HepG2 (cell line): ENCODE measurements around the gene SPECC1L. TPM values are rescaled to one million over a fixed set of nuclear protein-coding genes. Genes with fewer than 3 reads are reported as not detected.

ENCODE experiments used
- ATAC-seq: fragments of 200-7000 bp; cut with Tn5 transposase; 3 replicates; pipeline ENCODE4 v1.9.1; 2020; ENCODE audit warnings: mild to moderate bottlenecking, moderate library complexity
- BruUV-seq: library from RNA; stranded (reverse); fragments of 400-500 nt; replicated peaks from 2 replicates; lab custom pipeline; 2021; lab: Mats Ljungman, UMichigan
- CTCF ChIA-PET: fragments of 300-600 bp; formaldehyde crosslinking; extraction: SDS; loops from one replicate; lab custom pipeline; 2021; ENCODE audit warnings: low total read pairs, inconsistent platforms, low intra/inter-chr PET ratio; lab: Yijun Ruan, JAX
- POLR2A ChIA-PET: fragments of 350-600 bp; sonication (Branson Sonifier 250); formaldehyde crosslinking; loops from one replicate; lab custom pipeline; 2020; ENCODE audit warnings: antibody characterized with exemption, inconsistent platforms; lab: Yijun Ruan, JAX
- DNase-seq: peaks from one replicate; pipeline ENCODE4 v3.0.0-alpha.2; 2015; ENCODE audit warnings: low spot score
- FAIRE-seq: peaks from 3 replicates; lab custom pipeline; 2011; peaks lifted over from hg19 to GRCh38; lab: Jason Lieb, UNC
- H2AFZ ChIP-seq: one replicate; pipeline ENCODE4 v1.6.1; 2011; ENCODE audit warnings: low read length, inconsistent platforms
- H3K27ac ChIP-seq: fragments of 300-600 bp; 3 replicates; pipeline ENCODE4 v1.8.0; 2011; ENCODE audit warnings: mixed run types, mild to moderate bottlenecking, mixed read lengths, low read length, inconsistent platforms; ENCODE audit not compliant: insufficient read depth; ENCODE audit errors: extremely low read length
- H3K27me3 ChIP-seq, 2 experiments: fragments of 200-600 bp in 1 of 2; 2 replicates in 1 of 2; 3 replicates in 1 of 2; pipeline versions ENCODE4 v1.6.0 to v1.8.0; 2011; ENCODE audit warnings: low read length in 2 of 2, mild to moderate bottlenecking in 2 of 2, moderate library complexity in 2 of 2, inconsistent platforms in 1 of 2; ENCODE audit not compliant: insufficient read depth in 2 of 2, control insufficient read depth in 1 of 2
- H3K36me3 ChIP-seq, 2 experiments: fragments of 200-600 bp in 1 of 2; replicated peaks in 1 of 2; 2 replicates in 1 of 2; 3 replicates in 1 of 2; pipeline versions ENCODE4 v1.5.1 to v1.8.0; 2011; ENCODE audit warnings: low read length in 2 of 2, inconsistent platforms in 1 of 2; ENCODE audit not compliant: insufficient read depth in 2 of 2, control insufficient read depth in 1 of 2
- H3K4me1 ChIP-seq: 2 replicates; pipeline ENCODE4 v1.5.1; 2012; ENCODE audit warnings: low read length, inconsistent platforms; ENCODE audit not compliant: insufficient read depth
- H3K4me2 ChIP-seq: 2 replicates; pipeline ENCODE4 v1.6.0; 2011; ENCODE audit warnings: low read depth, low read length, inconsistent platforms
- H3K4me3 ChIP-seq, 3 experiments: fragments of 200-600 bp in 1 of 3; sonication (generic), shearing (Covaris generic) in 1 of 3; replicated peaks in 1 of 3; 2 replicates each; pipeline ENCODE4 v1.5.1; 2011 to 2016; ENCODE audit warnings: low read length in 3 of 3, inconsistent platforms in 2 of 3, low read depth in 2 of 3, mild to moderate bottlenecking in 2 of 3, control low read depth in 1 of 3, mixed read lengths in 1 of 3; ENCODE audit not compliant: insufficient read depth in 1 of 3
- H3K79me2 ChIP-seq: one replicate; pipeline ENCODE4 v1.6.1; 2011; ENCODE audit warnings: low read length, inconsistent platforms; ENCODE audit not compliant: insufficient read depth
- H3K9ac ChIP-seq: 2 replicates; pipeline ENCODE4 v1.6.0; 2011; ENCODE audit warnings: mild to moderate bottlenecking, low read depth, low read length, inconsistent platforms; ENCODE audit not compliant: insufficient read depth
- H3K9me3 ChIP-seq: 2 replicates; pipeline ENCODE4 v1.5.1; 2012; ENCODE audit warnings: mild to moderate bottlenecking, low read length
- H4K20me1 ChIP-seq: 2 replicates; pipeline ENCODE4 v1.6.0; 2011; ENCODE audit warnings: inconsistent platforms, mild to moderate bottlenecking, low read length, moderate library complexity; ENCODE audit not compliant: insufficient read depth
- AHDC1 ChIP-seq: sonication (generic); formaldehyde crosslinking; IDR thresholded peaks from 2 replicates; pipeline ENCODE4 v1.5.1; 2020; ENCODE audit warnings: mild to moderate bottlenecking, missing genetic modification reagents, borderline replicate concordance
- KDM3A ChIP-seq: IDR thresholded peaks from 2 replicates; pipeline ENCODE4 v1.6.1; 2018; ENCODE audit warnings: low read depth, missing compliant biosample characterization
- ZNF710 ChIP-seq: sonication (generic); formaldehyde crosslinking; IDR thresholded peaks from 2 replicates; pipeline ENCODE4 v1.5.0; 2020; ENCODE audit warnings: mild to moderate bottlenecking, missing genetic modification reagents, borderline replicate concordance
- WGBS: methylation state at CpG from one replicate; pipeline ENCODE4 v1.1.6; 2017; ENCODE audit warnings: low lambda C conversion rate; 5-methylcytosine and 5-hydroxymethylcytosine counted together
- in situ Hi-C: cut with HindIII; loops from 2 replicates; pipeline ENCODE4 v1.10.0; 2017; ENCODE audit warnings: low pct_unique_long_range_greater_than_20kb; ENCODE audit not compliant: extremely low pct_ligation_motif_present
- intact Hi-C: fragments of 100-400 bp; cut with micrococcal nuclease; formaldehyde crosslinking; loops from one replicate; pipeline ENCODE4 v1.10.0; 2022; ENCODE audit not compliant: unreplicated experiment
- polyA plus RNA-seq, 8 experiments: library from polyadenylated mRNA; depleted of rRNA in 3 of 8; stranded (reverse) in 7 of 8; unstranded in 1 of 8; fragments of >200 nt; fragmentation: Illumina TruSeq in 4 of 8; extraction: Trizol in 4 of 8; gene quantifications; 2 replicates each; pipeline versions ENCODE4 v1.2.1 to v1.2.3, GENCODE V29; 2011 to 2016; ENCODE audit warnings: low read depth in 4 of 8, missing spikeins in 1 of 8, mixed read lengths in 1 of 8; ENCODE audit not compliant: insufficient read depth in 1 of 8
- total RNA-seq, 5 experiments: library from RNA; depleted of rRNA; stranded (reverse); fragments of >200 nt; fragmentation: Illumina TruSeq; extraction: Trizol; gene quantifications; 2 replicates each; pipeline ENCODE4 v1.2.3, GENCODE V29; 2016; ENCODE audit warnings: low read depth in 1 of 5

The SPECC1L gene
- total and polyA plus RNA-seq, 2 of the 13 experiments (the other 11 are each of a cell fraction or from before 2014, with no cell fraction given): 14.1 to 30.3 TPM

GRCh38 chr22:24407884-24408283 lies 137.3 kb downstream of the SPECC1L start:
- Histone ChIP-seq H3K4me3 (no peak overlapping the region), H3K27ac (no peak overlapping the region), H2AFZ (no peak overlapping the region), H3K4me2 (no peak overlapping the region), H3K9ac (no peak overlapping the region), H3K4me1 (no peaks in the 10 kb centered on the region), H4K20me1 (no peaks in the 10 kb centered on the region), H3K79me2 (no peaks in the 10 kb centered on the region), H3K36me3 (peaks cover 15 to 55% of the 10 kb centered on the region in 2 experiments), H3K9me3 (no peaks in the 10 kb centered on the region), H3K27me3 (no peaks in the 10 kb centered on the region)
- DNase-seq (no peak), ATAC-seq (no peak), FAIRE-seq (no peak)
- intact Hi-C loops: no loop called here
- no TSS peak for BruUV-seq
- ChIA-PET CTCF (no interaction called here), POLR2A (no interaction called here)
- TF ChIP-seq KDM3A: no peak
- no peak for TF ChIP-seq AHDC1
- TF ChIP-seq ZNF710 (CRISPR knock-in tag): no peak
- in situ Hi-C loops: no loop called here
- 100% methylated on average over 4 of the region's 4 CpGs for WGBS
